CD4-positive, alpha-beta T cell treated with Interferon gamma for 1 hour (primary cell): Measurements from ENCODE around the gene GIMAP4.
A peak's percentile ranks its signal among the peaks of the same experiment; 100 is the strongest.
"Not testable (repeated sequence)": the region's sequence is repeated elsewhere in the genome, so short reads cannot be mapped to it uniquely, and the experiment has no call there.

ENCODE experiments used
- DNase-seq: peaks from one replicate; pipeline ENCODE4 v3.0.0-alpha.2; 2020

GIMAP4 gene

GRCh38 chr7:150567169-150567568 lies at the start of gene GIMAP4:
GIMAP4 (plus strand) TSS chr7:150567390; CDS start chr7:150569902, 2,512 bp downstream.
- no peak for DNase-seq

- no peak for DNase-seq
Measured at GRCh38 chr7:150519310-150519709, 47.9 kb upstream of the GIMAP4 start.

GRCh38 chr7:150520145-150520544 lies 47.0 kb upstream of the GIMAP4 start:
- no peak for DNase-seq

- not testable (repeated sequence) for DNase-seq
Measured at GRCh38 chr7:150522931-150523330, 44.3 kb upstream of the GIMAP4 start.

GRCh38 chr7:150524018-150524417 lies 43.2 kb upstream of the GIMAP4 start:
- no peak for DNase-seq

- DNase-seq, result no peak
Measured at GRCh38 chr7:150531704-150532103, 35.5 kb upstream of the GIMAP4 start.

- DNase-seq, result no peak
Measured at GRCh38 chr7:150538259-150538658, 28.9 kb upstream of the GIMAP4 start.

GRCh38 chr7:150553163-150553562 lies 14.0 kb upstream of the GIMAP4 start:
- DNase-seq, result no peak

GRCh38 chr7:150556521-150557138 lies 10.6 kb upstream of the GIMAP4 start:
- peak; percentile 32 for DNase-seq

GRCh38 chr7:150560486-150560885 lies 6.7 kb upstream of the GIMAP4 start:
- DNase-seq, result no peak

GRCh38 chr7:150562919-150563318 lies 4.3 kb upstream of the GIMAP4 start:
- no peak for DNase-seq

- no peak for DNase-seq
Measured at GRCh38 chr7:150564006-150564405, 3.2 kb upstream of the GIMAP4 start.

GRCh38 chr7:150564566-150564965 lies 2.6 kb upstream of the GIMAP4 start:
- DNase-seq, result no peak

- no peak for DNase-seq
Measured at GRCh38 chr7:150565239-150565638, 2.0 kb upstream of the GIMAP4 start.

GRCh38 chr7:150566123-150566522 lies 1.1 kb upstream of the GIMAP4 start:
- no peak for DNase-seq

GRCh38 chr7:150566572-150566971 lies 618 bp upstream of the GIMAP4 start:
- no peak for DNase-seq

GRCh38 chr7:150567871-150568301 lies 696 bp downstream of the GIMAP4 start:
- no peak for DNase-seq

- peak; percentile 20 for DNase-seq
Measured at GRCh38 chr7:150568714-150569113, 1.5 kb downstream of the GIMAP4 start.

GRCh38 chr7:150569245-150569955 lies 2.2 kb downstream of the GIMAP4 start:
- DNase-seq, result no peak

- DNase-seq, result no peak
Measured at GRCh38 chr7:150570556-150571465, 3.6 kb downstream of the GIMAP4 start.

GRCh38 chr7:150572496-150572895 lies 5.3 kb downstream of the GIMAP4 start:
- no peak for DNase-seq

- not testable (repeated sequence) for DNase-seq
Measured at GRCh38 chr7:150579979-150580637, 12.9 kb downstream of the GIMAP4 start.
